ENCODE results near the gene PDLIM7. TPM values are rescaled to one million over a fixed set of nuclear protein-coding genes. Genes with fewer than 3 reads are reported as not detected.

Gene PDLIM7
- total RNA-seq, 2 donors from 2014 or later = 6.8 to 16.2 TPM

GRCh38 chr5:177445917-177446199 lies 51.5 kb downstream of the PDLIM7 start:
- peak overlapping the region; percentile 88 for H3K4me3 Mint-ChIP-seq
- DNase-seq (no peak), ATAC-seq (no peak)
- peaks cover 4% of the 10 kb centered on the region for H3K36me3 Mint-ChIP-seq (ENCODE audit: low read depth)
- peak overlapping the region; percentile 99 for H3K27ac Mint-ChIP-seq
- no peaks in the 10 kb centered on the region for H3K9me3 ChIP-seq (ENCODE audit: control insufficient read depth, low read length, poor library complexity, severe bottlenecking)
- no peaks in the 10 kb centered on the region for H3K27me3 Mint-ChIP-seq
- peaks cover 45% of the 10 kb centered on the region for H3K4me1 Mint-ChIP-seq

GRCh38 chr5:177445052-177445916 lies 52.1 kb downstream of the PDLIM7 start:
- peaks cover 4% of the 10 kb centered on the region for H3K36me3 Mint-ChIP-seq (ENCODE audit: low read depth)
- ATAC-seq (peak; percentile 35), DNase-seq (peak in 2 of 3 donors; percentile 10 to 51)

GRCh38 chr5:177444106-177445051 lies 53.0 kb downstream of the PDLIM7 start:
- H3K27me3 Mint-ChIP-seq = no peaks in the 10 kb centered on the region
- ATAC-seq (peak; percentile 45), DNase-seq (peak in 2 of 3 donors; percentile 45)
- peaks cover 6% of the 10 kb centered on the region for H3K36me3 Mint-ChIP-seq (ENCODE audit: low read depth)
- H3K9me3 ChIP-seq (ENCODE audit: control insufficient read depth, low read length, poor library complexity, severe bottlenecking) = no peaks in the 10 kb centered on the region
- H3K27ac Mint-ChIP-seq = peak overlapping the region; percentile 99
- peaks cover 50% of the 10 kb centered on the region for H3K4me1 Mint-ChIP-seq
- H3K4me3 Mint-ChIP-seq = peak overlapping the region; percentile 90

More at GRCh38 chr5:177445052-177445916, 52.1 kb downstream of the PDLIM7 start:
- Mint-ChIP-seq H3K4me3 (peak overlapping the region; percentile 90), H3K27ac (peak overlapping the region; percentile 99), H3K27me3 (no peaks in the 10 kb centered on the region), H3K4me1 (peaks cover 46% of the 10 kb centered on the region)
- no peaks in the 10 kb centered on the region for H3K9me3 ChIP-seq (ENCODE audit: control insufficient read depth, low read length, poor library complexity, severe bottlenecking)

- no peaks in the 10 kb centered on the region for H3K9me3 ChIP-seq (ENCODE audit: control insufficient read depth, low read length, poor library complexity, severe bottlenecking)
- no peak overlapping the region for H3K4me3 Mint-ChIP-seq
- H3K36me3 Mint-ChIP-seq (ENCODE audit: low read depth) = peaks cover 6% of the 10 kb centered on the region
- ATAC-seq (no peak), DNase-seq (peak in 1 of 3 donors; percentile 5)
- peaks cover 49% of the 10 kb centered on the region for H3K4me1 Mint-ChIP-seq
- H3K27me3 Mint-ChIP-seq = no peaks in the 10 kb centered on the region
- peak overlapping the region; percentile 99 for H3K27ac Mint-ChIP-seq
These were observed 54.0 kb downstream of the PDLIM7 start for GRCh38 chr5:177443144-177443983.

- DNase-seq = no peak
- no peaks in the 10 kb centered on the region for H3K27me3 Mint-ChIP-seq
- ATAC-seq = no peak
- peaks cover 6% of the 10 kb centered on the region for H3K36me3 Mint-ChIP-seq (ENCODE audit: low read depth)
- no peak overlapping the region for H3K4me3 Mint-ChIP-seq
- no peaks in the 10 kb centered on the region for H3K9me3 ChIP-seq (ENCODE audit: control insufficient read depth, low read length, poor library complexity, severe bottlenecking)
- H3K4me1 Mint-ChIP-seq = peaks cover 52% of the 10 kb centered on the region
- H3K27ac Mint-ChIP-seq = peak overlapping the region; percentile 99
These were observed 55.2 kb downstream of the PDLIM7 start for GRCh38 chr5:177442066-177442826.

GRCh38 chr5:177440990-177441780 lies 56.2 kb downstream of the PDLIM7 start:
- Mint-ChIP-seq H3K27ac (peak overlapping the region; percentile 99), H3K36me3 (ENCODE audit: low read depth) (peaks cover 8% of the 10 kb centered on the region)

GRCh38 chr5:177440211-177440989 lies 57.0 kb downstream of the PDLIM7 start:
- peak; percentile 59 to 76 (median 68) for DNase-seq
- Mint-ChIP-seq H3K27ac (peak overlapping the region; percentile 99), H3K36me3 (ENCODE audit: low read depth) (peaks cover 8% of the 10 kb centered on the region), H3K4me1 (peaks cover 49% of the 10 kb centered on the region), H3K27me3 (no peaks in the 10 kb centered on the region), H3K4me3 (peak overlapping the region; percentile 75)
- peak; percentile 86 for ATAC-seq
- no peaks in the 10 kb centered on the region for H3K9me3 ChIP-seq (ENCODE audit: control insufficient read depth, low read length, poor library complexity, severe bottlenecking)

More at GRCh38 chr5:177440990-177441780, 56.2 kb downstream of the PDLIM7 start:
- H3K4me3 Mint-ChIP-seq = no peak overlapping the region
- ATAC-seq (no peak), DNase-seq (no peak)
- peaks cover 57% of the 10 kb centered on the region for H3K4me1 Mint-ChIP-seq
- no peaks in the 10 kb centered on the region for H3K9me3 ChIP-seq (ENCODE audit: control insufficient read depth, low read length, poor library complexity, severe bottlenecking)
- H3K27me3 Mint-ChIP-seq = no peaks in the 10 kb centered on the region

GRCh38 chr5:177439518-177440053 lies 57.8 kb downstream of the PDLIM7 start:
- Mint-ChIP-seq H3K27me3 (no peaks in the 10 kb centered on the region), H3K36me3 (ENCODE audit: low read depth) (peaks cover 8% of the 10 kb centered on the region), H3K4me3 (peak overlapping the region; percentile 75), H3K4me1 (peaks cover 46% of the 10 kb centered on the region), H3K27ac (peak overlapping the region; percentile 99)
- DNase-seq = no peak
- ATAC-seq = peak; percentile 0
- H3K9me3 ChIP-seq (ENCODE audit: control insufficient read depth, low read length, poor library complexity, severe bottlenecking) = no peaks in the 10 kb centered on the region

DNA sequence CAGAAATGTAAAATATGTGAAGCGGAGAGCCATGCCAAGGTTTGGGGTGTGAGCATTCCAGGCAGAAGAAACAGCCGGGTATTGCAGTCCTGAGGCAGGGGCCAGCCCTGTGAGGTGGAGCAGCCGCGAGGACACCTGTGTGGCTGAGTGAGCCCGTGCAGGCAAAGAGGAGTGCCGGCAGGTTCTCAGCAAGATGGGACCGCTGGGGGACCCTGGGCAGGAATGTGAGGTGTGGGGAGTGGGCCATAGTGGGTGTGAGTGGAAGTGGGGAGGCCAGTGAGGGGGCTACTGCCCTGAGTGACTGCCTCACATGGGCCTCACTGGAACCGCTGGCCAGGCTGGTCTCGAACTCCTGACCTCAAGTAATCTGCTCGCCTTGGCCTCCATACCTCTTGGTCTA lies 58.9 kb downstream of the PDLIM7 start:
- DNase-seq = no peak
- peak overlapping the region; percentile 99 for H3K27ac Mint-ChIP-seq
- ATAC-seq = no peak
- H3K4me1 Mint-ChIP-seq = peaks cover 50% of the 10 kb centered on the region
- H3K36me3 Mint-ChIP-seq (ENCODE audit: low read depth) = peaks cover 8% of the 10 kb centered on the region
- no peaks in the 10 kb centered on the region for H3K27me3 Mint-ChIP-seq
- no peaks in the 10 kb centered on the region for H3K9me3 ChIP-seq (ENCODE audit: control insufficient read depth, low read length, poor library complexity, severe bottlenecking)
- no peak overlapping the region for H3K4me3 Mint-ChIP-seq

GRCh38 chr5:177437623-177438022 lies 59.8 kb downstream of the PDLIM7 start:
- Mint-ChIP-seq H3K27me3 (no peaks in the 10 kb centered on the region), H3K27ac (peak overlapping the region; percentile 99), H3K4me1 (peaks cover 53% of the 10 kb centered on the region), H3K36me3 (ENCODE audit: low read depth) (peaks cover 10% of the 10 kb centered on the region), H3K4me3 (no peak overlapping the region)
- DNase-seq (no peak), ATAC-seq (no peak)
- no peaks in the 10 kb centered on the region for H3K9me3 ChIP-seq (ENCODE audit: control insufficient read depth, low read length, poor library complexity, severe bottlenecking)

Measured in T-helper 17 cell (primary cell).